BE2C (cell line): Measurements from ENCODE around the gene SLC12A3.

ENCODE experiments used
- DNase-seq: peaks from one replicate; pipeline ENCODE4 v3.0.0-alpha.2; 2020
- H3K27me3 ChIP-seq: fragments of 250-450 bp; sonication (Bioruptor Pico); 2 replicates; pipeline ENCODE4 v1.5.1; 2020; ENCODE audit warnings: mild to moderate bottlenecking
- H3K36me3 ChIP-seq: fragments of 250-450 bp; sonication (Bioruptor Pico); 2 replicates; pipeline ENCODE4 v1.5.1; 2020; ENCODE audit warnings: mild to moderate bottlenecking
- H3K4me1 ChIP-seq: fragments of 250-450 bp; sonication (Bioruptor Pico); 2 replicates; pipeline ENCODE4 v1.5.1; 2020
- H3K4me3 ChIP-seq: 2 replicates; pipeline ENCODE4 v1.5.1; 2011; ENCODE audit warnings: low read depth, low read length
- H3K9me3 ChIP-seq: fragments of 250-450 bp; sonication (Bioruptor Pico); 2 replicates; pipeline ENCODE4 v1.5.1; 2020
- TF ChIP-seq, protein P1 (sequence below): IDR thresholded peaks from 2 replicates; pipeline ENCODE4 v1.5.1; 2012; ENCODE audit warnings: mild to moderate bottlenecking, low read depth, low read length

SLC12A3 gene

GRCh38 chr16:56835320-56835719 is 29.7 kb upstream of the SLC12A3 start:
- Histone ChIP-seq H3K27me3 (no peaks in the 10 kb centered on the region), H3K4me3 (no peak overlapping the region), H3K4me1 (no peaks in the 10 kb centered on the region), H3K36me3 (peaks cover 53% of the 10 kb centered on the region), H3K9me3 (no peaks in the 10 kb centered on the region)
- TF ChIP-seq, protein P1, sequence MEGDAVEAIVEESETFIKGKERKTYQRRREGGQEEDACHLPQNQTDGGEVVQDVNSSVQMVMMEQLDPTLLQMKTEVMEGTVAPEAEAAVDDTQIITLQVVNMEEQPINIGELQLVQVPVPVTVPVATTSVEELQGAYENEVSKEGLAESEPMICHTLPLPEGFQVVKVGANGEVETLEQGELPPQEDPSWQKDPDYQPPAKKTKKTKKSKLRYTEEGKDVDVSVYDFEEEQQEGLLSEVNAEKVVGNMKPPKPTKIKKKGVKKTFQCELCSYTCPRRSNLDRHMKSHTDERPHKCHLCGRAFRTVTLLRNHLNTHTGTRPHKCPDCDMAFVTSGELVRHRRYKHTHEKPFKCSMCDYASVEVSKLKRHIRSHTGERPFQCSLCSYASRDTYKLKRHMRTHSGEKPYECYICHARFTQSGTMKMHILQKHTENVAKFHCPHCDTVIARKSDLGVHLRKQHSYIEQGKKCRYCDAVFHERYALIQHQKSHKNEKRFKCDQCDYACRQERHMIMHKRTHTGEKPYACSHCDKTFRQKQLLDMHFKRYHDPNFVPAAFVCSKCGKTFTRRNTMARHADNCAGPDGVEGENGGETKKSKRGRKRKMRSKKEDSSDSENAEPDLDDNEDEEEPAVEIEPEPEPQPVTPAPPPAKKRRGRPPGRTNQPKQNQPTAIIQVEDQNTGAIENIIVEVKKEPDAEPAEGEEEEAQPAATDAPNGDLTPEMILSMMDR, result no peak
- DNase-seq, result no peak

GRCh38 chr16:56836410-56837230 is 28.4 kb upstream of the SLC12A3 start:
- TF ChIP-seq, protein P1, result no peak
- Histone ChIP-seq H3K9me3 (no peaks in the 10 kb centered on the region), H3K36me3 (peaks cover 55% of the 10 kb centered on the region), H3K4me3 (no peak overlapping the region), H3K27me3 (no peaks in the 10 kb centered on the region), H3K4me1 (no peaks in the 10 kb centered on the region)
- no peak for DNase-seq

GRCh38 chr16:56838622-56839337 is 26.2 kb upstream of the SLC12A3 start:
- Histone ChIP-seq H3K27me3 (no peaks in the 10 kb centered on the region), H3K36me3 (peaks cover 62% of the 10 kb centered on the region), H3K4me3 (no peak overlapping the region), H3K4me1 (no peaks in the 10 kb centered on the region), H3K9me3 (no peaks in the 10 kb centered on the region)
- TF ChIP-seq, protein P1, result no peak
- DNase-seq, result no peak

DNA sequence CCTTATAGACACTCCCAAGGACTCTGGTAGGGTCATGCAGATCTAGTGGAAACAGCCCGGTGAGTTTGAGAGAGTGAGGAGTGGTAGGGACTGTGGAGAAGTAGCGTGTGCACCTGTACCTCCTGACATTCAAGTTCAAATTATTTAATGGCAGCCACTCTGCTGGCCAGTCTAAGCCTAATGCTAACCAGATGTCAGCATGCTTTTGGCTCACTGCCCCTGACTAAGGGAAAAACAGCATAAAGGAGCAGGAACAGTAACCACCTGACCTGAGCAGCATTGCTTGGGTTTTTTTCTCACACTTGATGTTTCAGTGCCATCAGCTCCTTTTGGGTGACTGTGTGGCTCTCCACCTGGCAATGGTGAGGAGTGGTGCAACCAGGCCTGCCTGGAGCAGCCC is 23.8 kb upstream of the SLC12A3 start:
- TF ChIP-seq, protein P1, result no peak
- Histone ChIP-seq H3K4me1 (no peaks in the 10 kb centered on the region), H3K36me3 (peaks cover 62% of the 10 kb centered on the region), H3K9me3 (no peaks in the 10 kb centered on the region), H3K27me3 (no peaks in the 10 kb centered on the region), H3K4me3 (no peak overlapping the region)
- DNase-seq, result peak; percentile 41

GRCh38 chr16:56841659-56842058 is 23.3 kb upstream of the SLC12A3 start:
- peaks cover 1% of the 10 kb centered on the region; the same call in 1 of the 2 replicates for H3K4me1 ChIP-seq
- peaks cover 59% of the 10 kb centered on the region for H3K36me3 ChIP-seq
- TF ChIP-seq, protein P1, result no peak

GRCh38 chr16:56842133-56842532 is 22.9 kb upstream of the SLC12A3 start:
- Histone ChIP-seq H3K4me1 (peaks cover 6% of the 10 kb centered on the region), H3K36me3 (peaks cover 54% of the 10 kb centered on the region), H3K4me3 (no peak overlapping the region), H3K27me3 (no peaks in the 10 kb centered on the region), H3K9me3 (no peaks in the 10 kb centered on the region)
- DNase-seq, result no peak
- TF ChIP-seq, protein P1, result no peak

More at GRCh38 chr16:56841659-56842058, 23.3 kb upstream of the SLC12A3 start:
- no peaks in the 10 kb centered on the region for H3K27me3 ChIP-seq
- DNase-seq, result no peak
- H3K4me3 ChIP-seq, result no peak overlapping the region
- H3K9me3 ChIP-seq, result no peaks in the 10 kb centered on the region
